ENCODE data around the gene NDEL1.

NDEL1 gene

GRCh38 chr17:8480011-8480976, 44.6 kb downstream of the NDEL1 start:
- FAIRE-seq = no peak

DNA sequence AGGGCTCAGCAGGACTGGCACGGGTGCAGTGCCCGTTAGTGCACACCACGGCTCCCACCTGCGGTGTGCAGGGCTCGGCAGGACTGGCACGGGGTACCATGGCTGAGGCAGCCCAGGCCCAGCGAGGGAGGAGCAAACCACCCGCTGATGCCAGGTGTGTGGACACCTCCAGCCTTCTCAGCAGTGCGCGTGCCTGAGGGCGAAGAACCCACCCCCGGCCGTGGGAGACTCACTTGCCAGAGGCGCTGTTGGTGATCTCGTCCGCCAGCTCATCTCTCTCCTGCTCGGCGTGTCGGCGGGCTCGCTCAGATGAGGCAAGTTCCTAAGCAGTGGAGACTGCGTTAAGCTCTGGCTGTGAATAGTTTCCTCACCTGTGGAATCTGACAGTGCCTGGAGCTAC, 45.4 kb downstream of the NDEL1 start:
- no peak for FAIRE-seq

DNA sequence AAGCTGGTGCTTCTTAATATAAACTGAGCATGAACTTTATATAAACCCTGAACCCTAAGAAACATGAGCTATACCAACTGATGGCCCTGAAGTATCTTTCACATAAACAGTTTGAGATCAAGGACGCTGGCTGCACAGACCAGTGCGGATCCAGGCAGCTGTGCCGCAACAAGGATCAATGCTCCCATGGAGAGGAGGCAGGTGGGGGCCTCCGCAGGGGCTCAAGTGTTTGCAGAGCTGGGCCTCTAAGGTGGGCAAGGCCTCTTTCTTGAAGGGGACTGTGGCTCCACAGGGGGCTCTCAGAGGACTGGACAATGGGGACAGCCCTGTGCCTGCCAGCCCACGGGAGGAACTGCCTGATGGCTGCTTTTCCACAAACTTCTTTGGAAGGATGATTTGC, 46.0 kb downstream of the NDEL1 start:
- no peak for FAIRE-seq

GRCh38 chr17:8482546-8482945, 46.9 kb downstream of the NDEL1 start:
- no peak for FAIRE-seq

GRCh38 chr17:8484465-8484864, 48.8 kb downstream of the NDEL1 start:
- FAIRE-seq = no peak

- no peak for FAIRE-seq
Observed at GRCh38 chr17:8485491-8485890, 49.8 kb downstream of the NDEL1 start.

DNA sequence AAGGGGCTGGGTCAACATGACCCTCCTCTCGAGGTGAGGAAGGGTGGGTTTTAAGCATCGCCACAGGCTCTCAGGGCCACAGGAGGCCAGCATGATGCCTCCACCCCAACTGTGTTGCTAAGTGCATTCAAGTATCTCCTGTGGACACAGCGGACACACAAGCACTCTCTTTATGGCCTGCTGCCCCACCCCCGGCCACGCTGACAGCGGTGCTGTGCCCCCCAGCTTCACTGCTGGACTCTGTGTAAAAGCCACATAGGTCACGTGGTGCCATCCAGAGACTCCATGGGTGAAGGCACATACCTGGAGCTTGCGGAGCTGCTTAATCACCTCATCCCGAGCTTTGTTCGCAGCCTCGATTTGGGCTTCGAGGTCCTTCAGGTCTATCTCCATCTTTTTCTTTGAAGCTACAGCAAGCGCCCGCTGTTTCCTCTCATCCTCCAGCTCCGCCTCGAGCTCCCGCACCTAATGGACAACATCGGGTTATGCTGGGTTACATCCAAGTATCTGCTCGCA, 51.5 kb downstream of the NDEL1 start:
- FAIRE-seq = no peak

DNA sequence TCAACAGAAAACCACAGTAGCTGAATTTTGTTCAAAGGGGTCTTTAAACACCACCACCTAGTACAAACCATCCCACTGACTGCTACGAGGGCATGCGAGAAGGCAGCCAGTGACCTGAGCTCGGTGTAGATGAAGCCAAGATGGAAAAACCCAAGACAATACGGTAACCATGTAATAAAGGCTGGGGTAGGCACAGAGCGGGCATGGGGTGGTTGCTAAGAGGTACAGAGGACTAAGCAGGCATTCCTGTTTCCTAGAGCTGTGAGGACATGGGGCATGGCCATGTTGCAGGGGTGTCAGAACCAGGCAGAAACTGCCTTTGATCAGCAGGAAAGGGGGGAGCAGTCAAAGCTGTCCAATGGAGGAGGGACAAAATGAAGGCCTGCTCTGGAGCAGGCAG, 52.1 kb downstream of the NDEL1 start:
- no peak for FAIRE-seq

GRCh38 chr17:8488491-8488890, 52.8 kb downstream of the NDEL1 start:
- FAIRE-seq = no peak

- no peak for FAIRE-seq
Observed at GRCh38 chr17:8488901-8489300, 53.2 kb downstream of the NDEL1 start.

DNA sequence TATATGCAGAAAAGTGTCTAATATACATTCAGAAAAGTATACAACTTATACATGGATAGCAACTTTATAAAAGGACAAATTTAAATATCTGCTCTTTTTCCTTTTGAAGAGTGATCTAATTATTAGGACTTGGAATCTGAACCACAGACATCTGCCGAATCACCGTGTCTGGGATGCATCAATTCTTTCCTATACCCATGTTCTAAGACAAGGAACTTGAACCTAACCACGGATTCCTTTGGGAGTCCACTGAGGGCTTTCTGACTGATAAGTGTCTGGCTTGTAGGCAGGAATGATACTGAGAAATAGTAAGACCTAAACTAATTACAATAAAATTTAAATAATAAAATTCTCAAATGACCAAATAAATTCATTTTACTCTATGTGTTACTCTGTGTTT, 54.2 kb downstream of the NDEL1 start:
- no peak for FAIRE-seq

- FAIRE-seq = no peak
Observed at GRCh38 chr17:8490256-8491023, 54.8 kb downstream of the NDEL1 start.

GRCh38 chr17:8492121-8492520, 56.4 kb downstream of the NDEL1 start:
- no peak for FAIRE-seq

DNA sequence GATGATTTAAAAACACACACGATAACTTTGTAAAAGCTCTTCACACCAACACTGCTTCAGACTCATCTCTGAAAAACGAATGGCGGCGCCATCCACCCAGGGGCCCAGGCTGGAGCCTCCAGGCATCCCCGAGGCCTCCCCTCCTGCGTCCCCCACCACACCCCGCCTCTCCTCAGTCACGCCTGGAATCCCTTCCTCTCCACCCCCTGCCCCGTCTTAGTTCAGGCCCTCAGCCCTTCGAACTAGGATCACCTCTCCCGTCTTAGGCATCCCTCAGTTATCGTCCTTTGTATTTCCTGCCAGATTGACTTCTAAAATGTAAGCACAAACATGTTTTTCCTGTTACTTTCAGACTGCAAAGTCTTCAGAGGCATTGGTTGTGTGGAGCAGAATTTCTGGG, 58.3 kb downstream of the NDEL1 start:
- no peak for FAIRE-seq

DNA sequence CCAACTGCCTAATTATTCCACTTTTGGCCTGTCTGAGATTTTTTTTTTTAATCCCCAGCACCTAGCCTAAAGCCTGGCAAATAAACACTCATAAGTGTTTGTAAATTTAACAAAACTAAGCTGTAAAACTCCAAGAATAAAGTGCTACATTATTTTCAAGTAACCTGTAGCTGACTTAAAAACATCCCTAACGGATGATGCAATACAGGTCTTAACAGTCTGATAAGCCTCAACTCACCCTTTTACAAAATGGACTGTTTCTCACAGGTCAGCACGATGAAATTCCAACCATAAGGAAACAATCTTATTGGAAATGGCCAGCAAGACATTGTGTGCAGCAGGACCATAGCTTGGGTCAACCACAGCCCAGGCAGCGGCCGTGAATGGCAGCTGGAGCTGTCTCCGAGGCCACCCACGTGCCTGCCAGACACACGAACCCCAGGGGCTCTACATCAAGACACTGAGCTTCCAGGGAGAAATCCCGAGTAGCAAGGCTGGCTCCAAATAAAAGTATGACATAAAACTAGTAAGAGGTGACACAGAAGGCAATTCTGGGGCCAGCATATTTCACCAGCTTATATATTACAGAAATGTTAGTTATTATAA, 58.9 kb downstream of the NDEL1 start:
- no peak for FAIRE-seq

GRCh38 chr17:8496081-8496480, 60.4 kb downstream of the NDEL1 start:
- FAIRE-seq = no peak

DNA sequence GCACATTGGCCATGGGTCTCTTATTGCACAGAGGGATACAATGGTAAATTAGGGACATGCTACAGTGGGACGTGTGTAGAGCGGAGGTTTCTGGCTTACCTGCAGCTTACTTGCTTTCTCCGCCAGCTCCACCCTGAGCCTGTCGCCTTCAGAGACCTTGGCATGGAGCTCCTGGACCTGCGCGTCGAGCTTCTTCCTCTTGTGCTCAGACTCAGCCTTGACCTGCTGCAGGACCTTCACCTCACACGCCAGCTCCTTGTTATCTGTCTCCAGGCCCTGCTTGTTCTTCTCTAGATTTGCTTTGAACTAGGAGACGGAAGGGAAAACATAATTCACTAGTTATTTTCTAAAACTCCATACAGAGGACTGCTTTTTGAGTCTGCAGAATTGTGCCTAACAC, 63.5 kb downstream of the NDEL1 start:
- no peak for FAIRE-seq

GRCh38 chr17:8499614-8500013, 63.9 kb downstream of the NDEL1 start:
- no peak for FAIRE-seq

DNA sequence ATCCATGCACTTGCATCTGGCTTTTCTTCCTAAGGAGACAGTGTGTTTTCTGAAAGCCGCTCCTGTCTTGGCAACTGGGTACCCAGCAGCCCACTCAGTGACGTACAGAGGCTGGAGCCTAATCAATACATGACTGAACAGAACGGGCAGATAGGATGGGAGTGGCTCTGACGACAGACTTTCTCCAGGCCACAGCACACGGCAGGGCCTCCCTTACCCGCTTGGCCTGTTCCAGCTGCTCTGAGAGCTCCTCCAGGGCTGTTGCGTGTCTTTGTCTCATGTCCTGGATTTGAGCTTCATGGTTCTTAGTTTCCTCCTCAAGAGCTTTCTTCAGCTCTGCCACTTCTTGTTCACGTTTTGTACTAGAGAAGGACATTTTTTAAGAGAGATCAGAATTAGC, 64.9 kb downstream of the NDEL1 start:
- FAIRE-seq = no peak

GRCh38 chr17:8502126-8502525, 66.4 kb downstream of the NDEL1 start:
- FAIRE-seq = no peak

DNA sequence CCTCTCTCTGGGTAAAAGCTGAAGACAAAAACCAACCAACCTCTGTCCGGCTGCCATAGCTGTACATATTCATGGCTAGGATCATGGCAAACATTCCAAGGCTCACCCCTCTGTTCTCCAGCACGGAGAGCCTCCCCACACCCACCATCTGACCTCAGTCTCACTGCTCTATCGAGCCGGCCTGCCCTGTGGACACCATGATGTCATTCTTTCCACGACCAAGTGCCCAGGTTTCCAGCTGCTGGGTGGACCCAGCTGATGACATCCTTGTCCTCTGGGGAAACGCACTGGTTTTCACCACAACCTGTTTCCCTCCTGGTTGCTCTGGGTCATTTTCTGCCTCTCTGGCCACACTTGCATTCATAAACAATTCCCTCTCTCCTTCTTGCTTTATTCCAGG, 67.7 kb downstream of the NDEL1 start:
- FAIRE-seq = no peak

- FAIRE-seq = no peak
Observed at GRCh38 chr17:8503807-8504206, 68.1 kb downstream of the NDEL1 start.

- FAIRE-seq = no peak
Observed at GRCh38 chr17:8504460-8505207, 69.0 kb downstream of the NDEL1 start.

All from colon (tissue), 2 donors.